Neural crest cell (in vitro differentiated cells): ENCODE data around the gene WWTR1. TPM values are rescaled to one million over a fixed set of nuclear protein-coding genes. Genes with fewer than 3 reads are reported as not detected.
A peak's percentile ranks its signal among the peaks of the same experiment; 100 is the strongest.

ENCODE experiments used
- DNase-seq: peaks from one replicate; pipeline ENCODE4 v3.0.0; 2021; ENCODE audit warnings: low read depth, mixed read lengths, low spot score
- H3K27ac Mint-ChIP-seq: one replicate; pipeline ENCODE4 v1.8.0; 2021; ENCODE audit warnings: mild to moderate bottlenecking, mixed read lengths; ENCODE audit not compliant: unreplicated experiment
- H3K27me3 Mint-ChIP-seq: 2 replicates; pipeline ENCODE4 v1.8.0; 2021; ENCODE audit warnings: low read depth, mild to moderate bottlenecking, mixed read lengths
- H3K36me3 Mint-ChIP-seq: 2 replicates; pipeline ENCODE4 v1.8.0; 2021; ENCODE audit warnings: low read depth, mild to moderate bottlenecking, mixed read lengths
- H3K4me1 Mint-ChIP-seq: 2 replicates; pipeline ENCODE4 v1.8.0; 2021; ENCODE audit warnings: mixed read lengths
- H3K4me3 Mint-ChIP-seq: one replicate; pipeline ENCODE4 v1.8.0; 2021; ENCODE audit warnings: mild to moderate bottlenecking, mixed read lengths
- H3K9me3 Mint-ChIP-seq: 2 replicates; pipeline ENCODE4 v1.8.0; 2021; ENCODE audit warnings: mixed read lengths
- CTCF ChIP-seq: fragments of 200-600 bp; sonication (generic); conservative IDR thresholded peaks from 2 replicates; pipeline ENCODE4 v1.5.0; 2021; ENCODE audit warnings: antibody characterized with exemption, mild to moderate bottlenecking
- total RNA-seq: library from RNA; stranded (reverse); gene quantifications from 2 replicates; pipeline ENCODE4 v1.2.1, GENCODE V29; 2021

The WWTR1 gene
- total RNA-seq, 1 donor from 2014 or later = 35.6 TPM

- no peak for TF ChIP-seq CTCF
- peak overlapping the region; percentile 23 for H3K27ac Mint-ChIP-seq
Observed at GRCh38 chr3:149589332-149589731, 68.5 kb downstream of the WWTR1 start.

GRCh38 chr3:149588909-149589308, 68.9 kb downstream of the WWTR1 start:
- Mint-ChIP-seq H3K36me3 (no peaks in the 10 kb centered on the region), H3K27ac (no peak overlapping the region), H3K9me3 (no peaks in the 10 kb centered on the region), H3K27me3 (no peaks in the 10 kb centered on the region), H3K4me1 (peaks cover 60% of the 10 kb centered on the region), H3K4me3 (no peak overlapping the region)
- no peak for TF ChIP-seq CTCF
- DNase-seq = no peak

More at GRCh38 chr3:149589332-149589731, 68.5 kb downstream of the WWTR1 start:
- H3K4me3 Mint-ChIP-seq = no peak overlapping the region
- DNase-seq = no peak
- no peaks in the 10 kb centered on the region for H3K36me3 Mint-ChIP-seq
- no peaks in the 10 kb centered on the region for H3K27me3 Mint-ChIP-seq
- H3K4me1 Mint-ChIP-seq = peaks cover 58% of the 10 kb centered on the region
- H3K9me3 Mint-ChIP-seq = no peaks in the 10 kb centered on the region

- DNase-seq = no peak
- Mint-ChIP-seq H3K27me3 (no peaks in the 10 kb centered on the region), H3K36me3 (no peaks in the 10 kb centered on the region), H3K4me1 (peaks cover 47% of the 10 kb centered on the region), H3K27ac (no peak overlapping the region), H3K9me3 (no peaks in the 10 kb centered on the region), H3K4me3 (no peak overlapping the region)
- no peak for TF ChIP-seq CTCF
Observed at GRCh38 chr3:149587383-149587782, 70.4 kb downstream of the WWTR1 start.

GRCh38 chr3:149586871-149587270, 71.0 kb downstream of the WWTR1 start:
- no peaks in the 10 kb centered on the region for H3K9me3 Mint-ChIP-seq
- no peaks in the 10 kb centered on the region for H3K27me3 Mint-ChIP-seq
- DNase-seq = no peak
- H3K36me3 Mint-ChIP-seq = no peaks in the 10 kb centered on the region
- H3K4me3 Mint-ChIP-seq = no peak overlapping the region
- H3K4me1 Mint-ChIP-seq = peaks cover 42% of the 10 kb centered on the region
- TF ChIP-seq CTCF = no peak
- no peak overlapping the region for H3K27ac Mint-ChIP-seq

GRCh38 chr3:149585401-149585726, 72.5 kb downstream of the WWTR1 start:
- Mint-ChIP-seq H3K27me3 (no peaks in the 10 kb centered on the region), H3K4me1 (peaks cover 44% of the 10 kb centered on the region), H3K36me3 (no peaks in the 10 kb centered on the region), H3K9me3 (no peaks in the 10 kb centered on the region), H3K27ac (no peak overlapping the region), H3K4me3 (no peak overlapping the region)
- DNase-seq = no peak
- no peak for TF ChIP-seq CTCF
